ENCODE data around the gene PPM1B.

DNA sequence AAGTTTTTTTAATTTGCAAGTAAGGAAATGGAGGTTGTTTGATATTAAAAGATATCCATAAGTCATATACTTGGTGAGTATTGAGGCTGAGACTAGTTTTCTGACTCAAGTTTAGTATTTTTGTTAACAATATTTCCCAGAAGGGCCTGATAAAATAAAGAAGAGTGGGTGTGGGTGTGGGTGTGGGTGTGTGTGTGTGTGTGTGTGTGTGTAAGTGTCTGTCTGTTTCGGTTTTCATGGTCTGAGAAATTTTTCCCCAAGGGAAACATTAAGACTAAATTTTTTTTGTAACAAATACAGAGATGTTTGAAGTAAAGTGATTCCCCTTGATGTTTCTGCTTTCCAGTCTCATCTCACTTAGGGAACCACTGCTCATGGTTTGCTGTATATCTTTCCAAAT lies 36.5 kb downstream of the PPM1B start:
- no peak for TF ChIP-seq POLR2A (IDR thresholded peaks at IDR 0.05)
- TF ChIP-seq, protein P1, sequence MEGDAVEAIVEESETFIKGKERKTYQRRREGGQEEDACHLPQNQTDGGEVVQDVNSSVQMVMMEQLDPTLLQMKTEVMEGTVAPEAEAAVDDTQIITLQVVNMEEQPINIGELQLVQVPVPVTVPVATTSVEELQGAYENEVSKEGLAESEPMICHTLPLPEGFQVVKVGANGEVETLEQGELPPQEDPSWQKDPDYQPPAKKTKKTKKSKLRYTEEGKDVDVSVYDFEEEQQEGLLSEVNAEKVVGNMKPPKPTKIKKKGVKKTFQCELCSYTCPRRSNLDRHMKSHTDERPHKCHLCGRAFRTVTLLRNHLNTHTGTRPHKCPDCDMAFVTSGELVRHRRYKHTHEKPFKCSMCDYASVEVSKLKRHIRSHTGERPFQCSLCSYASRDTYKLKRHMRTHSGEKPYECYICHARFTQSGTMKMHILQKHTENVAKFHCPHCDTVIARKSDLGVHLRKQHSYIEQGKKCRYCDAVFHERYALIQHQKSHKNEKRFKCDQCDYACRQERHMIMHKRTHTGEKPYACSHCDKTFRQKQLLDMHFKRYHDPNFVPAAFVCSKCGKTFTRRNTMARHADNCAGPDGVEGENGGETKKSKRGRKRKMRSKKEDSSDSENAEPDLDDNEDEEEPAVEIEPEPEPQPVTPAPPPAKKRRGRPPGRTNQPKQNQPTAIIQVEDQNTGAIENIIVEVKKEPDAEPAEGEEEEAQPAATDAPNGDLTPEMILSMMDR (IDR thresholded peaks at IDR 0.05): no peak
